Transverse colon (tissue), 4 donors: ENCODE measurements around the gene ASXL2. TPM values are rescaled to one million over a fixed set of nuclear protein-coding genes. Genes with fewer than 3 reads are reported as not detected.
A peak's percentile ranks its signal among the peaks of the same experiment; 100 is the strongest.

Experiments used
- DNase-seq: peaks from one replicate; pipeline ENCODE4 v3.0.0-alpha.2; 2019
- H3K27ac ChIP-seq, 4 donors: fragments of 200-600 bp; sonication (generic); 2 replicates each; pipeline ENCODE4 v1.5.1; 2016 to 2018; ENCODE audit warnings: inconsistent platforms in 4 of 4
- H3K27me3 ChIP-seq: fragments of 200-600 bp; sonication (generic); 2 replicates; pipeline ENCODE4 v1.5.1; 2017; ENCODE audit warnings: inconsistent platforms
- H3K36me3 ChIP-seq, 4 donors: fragments of 200-600 bp; sonication (generic); 2 replicates each; pipeline ENCODE4 v1.5.1; 2017 to 2019; ENCODE audit warnings: inconsistent platforms in 4 of 4
- H3K4me1 ChIP-seq, 4 donors: fragments of 200-600 bp; sonication (generic); 2 replicates each; pipeline ENCODE4 v1.5.1; 2017 to 2020; ENCODE audit warnings: inconsistent platforms in 4 of 4
- H3K4me3 ChIP-seq, 4 donors: fragments of 200-600 bp; sonication (generic); 1 replicate in 1 of 4; 2 replicates in 3 of 4; pipeline versions ENCODE4 v1.5.1 to v1.6.1; 2017 to 2019; ENCODE audit warnings: inconsistent platforms in 4 of 4
- H3K9me3 ChIP-seq, 2 donors: fragments of 200-600 bp; sonication (generic); 2 replicates each; pipeline ENCODE4 v1.5.1; 2017 to 2019; ENCODE audit warnings: inconsistent platforms in 2 of 2
- EP300 ChIP-seq: sonication (generic); formaldehyde crosslinking; IDR thresholded peaks from one replicate; pipeline ENCODE4 v1.6.1; 2017; ENCODE audit warnings: antibody characterized with exemption, low read depth
- POLR2A ChIP-seq: fragments of 450-650 bp; IDR thresholded peaks from one replicate; pipeline ENCODE4 v1.6.1; 2016; ENCODE audit warnings: antibody characterized with exemption, mild to moderate bottlenecking, moderate library complexity
- POLR2AphosphoS5 ChIP-seq, 3 donors: sonication (generic); formaldehyde crosslinking; IDR thresholded peaks; one replicate each; pipeline ENCODE4 v1.6.1; 2016; ENCODE audit warnings: antibody characterized with exemption in 3 of 3
- WGBS, 2 donors: methylation state at CpG; one replicate each; pipeline ENCODE4 v1.1.5; 2018; ENCODE audit warnings: low coverage in 1 of 2; 5-methylcytosine and 5-hydroxymethylcytosine counted together
- in situ Hi-C, 4 donors: fragments of 200-750 bp; cut with MboI; loops; one replicate each; pipeline versions ENCODE4 v1.15.0 to v1.15.1; 2017; ENCODE audit warnings: low sequenced_read_pairs in 3 of 4, low pct_ligation_motif_present in 1 of 4, low pct_unique_long_range_greater_than_20kb in 1 of 4
- intact Hi-C: fragments of 100-400 bp; cut with DNase I; formaldehyde crosslinking; loops from one replicate; pipeline ENCODE4 v1.15.1; 2023; ENCODE audit warnings: low total_unique reads
- total RNA-seq, 4 donors: library from RNA; depleted of rRNA; stranded (reverse); fragments of >200 nt; gene quantifications; one replicate each; pipeline ENCODE4 v1.1.0, GENCODE V29; 2016
- TF ChIP-seq, protein P1 (sequence below), 5 experiments: fragments of 200-600 bp in 3 of 5; fragments of 450-650 bp in 2 of 5; sonication (generic) in 3 of 5; IDR thresholded peaks; 1 replicate in 2 of 5; 2 replicates in 3 of 5; pipeline ENCODE4 v1.5.1; 2016 to 2017; ENCODE audit warnings: antibody characterized with exemption in 5 of 5, inconsistent platforms in 3 of 5, mild to moderate bottlenecking in 2 of 5, moderate library complexity in 1 of 5

ASXL2 gene
- total RNA-seq, 4 donors from 2014 or later, result 17.3 to 36.6 (median 23.3) TPM

DNA sequence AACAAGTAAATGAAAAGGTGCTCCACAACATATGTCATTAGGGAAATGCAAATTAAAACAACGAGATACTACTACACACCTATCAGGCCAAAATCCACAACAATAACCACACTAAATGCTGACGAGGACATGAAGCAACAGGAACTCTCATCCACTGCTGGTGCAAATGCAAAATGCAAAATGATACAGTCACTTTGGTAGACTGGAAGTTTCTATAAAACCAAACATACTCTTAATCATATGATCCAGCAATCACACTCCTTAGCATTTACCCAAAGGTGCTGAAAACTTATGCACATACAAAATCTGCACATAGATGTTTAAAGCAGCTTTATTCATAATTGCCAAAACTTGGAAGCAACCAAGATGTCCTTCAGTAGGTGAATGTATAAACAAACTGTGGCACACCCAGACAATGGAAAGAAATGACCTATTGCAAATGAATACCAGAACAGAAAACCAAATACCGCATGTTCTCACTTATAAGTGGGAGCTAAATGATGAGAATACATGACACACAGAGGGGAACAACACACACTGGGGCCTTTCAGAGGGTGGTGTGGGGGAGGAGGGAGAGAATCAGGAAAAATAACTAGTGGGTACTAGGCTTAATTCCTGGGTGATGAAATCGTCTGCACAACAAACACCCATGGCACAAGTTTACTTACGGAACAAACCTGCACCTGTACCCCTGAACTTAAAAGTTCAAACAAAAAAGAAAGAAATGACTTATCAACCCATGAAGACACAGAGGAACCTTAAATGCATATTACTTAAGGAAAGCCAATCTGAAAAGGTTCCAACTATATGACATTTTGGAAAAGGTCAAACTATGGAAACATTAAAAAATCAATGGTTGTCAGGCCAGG is 80.4 kb downstream of the ASXL2 start:
- no peak for DNase-seq
- no peaks in the 10 kb centered on the region for H3K27me3 ChIP-seq
- 82 to 100% methylated on average over 1 to 5 of the region's 5 CpGs for WGBS, 2 donors
- TF ChIP-seq EP300, result no peak
- no peak for TF ChIP-seq POLR2A
- TF ChIP-seq, protein P1, sequence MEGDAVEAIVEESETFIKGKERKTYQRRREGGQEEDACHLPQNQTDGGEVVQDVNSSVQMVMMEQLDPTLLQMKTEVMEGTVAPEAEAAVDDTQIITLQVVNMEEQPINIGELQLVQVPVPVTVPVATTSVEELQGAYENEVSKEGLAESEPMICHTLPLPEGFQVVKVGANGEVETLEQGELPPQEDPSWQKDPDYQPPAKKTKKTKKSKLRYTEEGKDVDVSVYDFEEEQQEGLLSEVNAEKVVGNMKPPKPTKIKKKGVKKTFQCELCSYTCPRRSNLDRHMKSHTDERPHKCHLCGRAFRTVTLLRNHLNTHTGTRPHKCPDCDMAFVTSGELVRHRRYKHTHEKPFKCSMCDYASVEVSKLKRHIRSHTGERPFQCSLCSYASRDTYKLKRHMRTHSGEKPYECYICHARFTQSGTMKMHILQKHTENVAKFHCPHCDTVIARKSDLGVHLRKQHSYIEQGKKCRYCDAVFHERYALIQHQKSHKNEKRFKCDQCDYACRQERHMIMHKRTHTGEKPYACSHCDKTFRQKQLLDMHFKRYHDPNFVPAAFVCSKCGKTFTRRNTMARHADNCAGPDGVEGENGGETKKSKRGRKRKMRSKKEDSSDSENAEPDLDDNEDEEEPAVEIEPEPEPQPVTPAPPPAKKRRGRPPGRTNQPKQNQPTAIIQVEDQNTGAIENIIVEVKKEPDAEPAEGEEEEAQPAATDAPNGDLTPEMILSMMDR (IDR thresholded peaks at IDR 0.05), result no peak
- no peak for TF ChIP-seq POLR2AphosphoS5 (IDR thresholded peaks at IDR 0.05)
- no peaks in the 10 kb centered on the region for H3K9me3 ChIP-seq
- intact Hi-C loops (no loop called here), in situ Hi-C loops (no loop called here)
- peaks cover 0 to 25% (median 0%) of the 10 kb centered on the region in 4 donors for H3K36me3 ChIP-seq
- H3K4me3 ChIP-seq, result no peak overlapping the region
- H3K27ac ChIP-seq, result no peak overlapping the region
- peaks cover 0 to 11% (median 0%) of the 10 kb centered on the region in 4 donors for H3K4me1 ChIP-seq

GRCh38 chr2:25794544-25795276 is 83.6 kb downstream of the ASXL2 start:
- peaks cover 0 to 11% (median 0%) of the 10 kb centered on the region in 4 donors for H3K4me1 ChIP-seq
- 65 to 79% methylated on average over 4 of the region's 4 CpGs for WGBS, 2 donors
- no peak overlapping the region for H3K4me3 ChIP-seq
- H3K36me3 ChIP-seq, result peaks cover 0 to 25% (median 0%) of the 10 kb centered on the region in 4 donors
- H3K9me3 ChIP-seq, result no peaks in the 10 kb centered on the region
- intact Hi-C loops, result no loop called here
- peak overlapping the region in 1 of 4 donors; percentile 35 for H3K27ac ChIP-seq
- TF ChIP-seq POLR2A (no peak), POLR2AphosphoS5 (IDR thresholded peaks at IDR 0.05) (no peak), EP300 (no peak)
- TF ChIP-seq, protein P1 (IDR thresholded peaks at IDR 0.05), result no peak
- no peaks in the 10 kb centered on the region for H3K27me3 ChIP-seq
- DNase-seq, result no peak
- in situ Hi-C loops, result no loop called here

DNA sequence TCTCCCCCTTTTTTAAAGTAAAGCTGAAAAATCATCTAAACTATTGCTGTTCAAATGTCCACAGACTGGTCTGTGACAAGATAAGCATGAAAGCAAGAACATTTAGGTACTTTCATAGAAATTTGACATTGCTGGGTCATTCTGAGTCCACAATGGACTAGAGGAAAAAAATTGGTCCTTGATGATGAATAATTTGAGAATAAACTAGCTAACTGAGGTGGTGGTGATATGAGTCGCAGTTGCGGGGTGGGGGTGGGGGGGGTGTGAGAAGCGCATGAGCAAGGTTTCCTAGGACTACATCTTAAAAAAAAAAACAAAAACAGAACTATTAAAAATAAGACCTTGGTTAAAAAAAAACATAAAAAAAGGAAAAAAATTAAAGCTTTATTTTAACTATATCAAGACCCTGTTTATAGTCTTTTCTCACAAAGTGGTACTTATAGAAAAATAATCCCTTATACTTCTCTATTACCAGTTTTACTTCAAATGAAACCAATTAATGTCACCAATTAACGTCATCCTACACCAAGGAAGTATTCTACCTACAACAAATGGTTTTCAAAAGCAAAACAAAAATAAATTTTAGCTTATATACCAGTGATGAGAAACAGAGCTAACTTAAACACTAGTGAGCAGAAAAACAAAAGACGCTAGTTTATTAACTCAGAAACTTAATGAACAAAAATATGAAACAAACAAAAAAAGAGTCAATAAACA is 88.1 kb downstream of the ASXL2 start:
- Histone ChIP-seq H3K4me1 (peaks cover 0 to 6% (median 0%) of the 10 kb centered on the region in 4 donors), H3K9me3 (no peaks in the 10 kb centered on the region), H3K27ac (no peak overlapping the region), H3K4me3 (no peak overlapping the region), H3K36me3 (peaks cover 0 to 4% (median 0%) of the 10 kb centered on the region in 4 donors), H3K27me3 (no peaks in the 10 kb centered on the region)
- WGBS, 2 donors, result 85 to 87% methylated on average over 5 of the region's 5 CpGs
- in situ Hi-C loops, result no loop called here
- DNase-seq, result no peak
- intact Hi-C loops, result no loop called here
- TF ChIP-seq POLR2A, result no peak

GRCh38 chr2:25788457-25788856 is 89.8 kb downstream of the ASXL2 start:
- WGBS, 2 donors, result 73 to 75% methylated on average over 3 of the region's 3 CpGs
- intact Hi-C loops, result no loop called here
- Histone ChIP-seq H3K27me3 (no peaks in the 10 kb centered on the region), H3K36me3 (no peaks in the 10 kb centered on the region), H3K9me3 (no peaks in the 10 kb centered on the region), H3K4me1 (no peaks in the 10 kb centered on the region), H3K4me3 (no peak overlapping the region), H3K27ac (no peak overlapping the region)
- TF ChIP-seq POLR2A (no peak), EP300 (no peak), POLR2AphosphoS5 (IDR thresholded peaks at IDR 0.05) (no peak)
- TF ChIP-seq, protein P1 (IDR thresholded peaks at IDR 0.05), result no peak
- DNase-seq, result no peak
- in situ Hi-C loops, result no loop called here
